Activated T-helper 9 cell treated with anti-CD3 and anti-CD28 coated beads, Interleukin-2, amount 50 U/mL, for 16 hours (primary cell): ENCODE data around the gene ZBTB44.
"Not testable (repeated sequence)": the region's sequence is repeated elsewhere in the genome, so short reads cannot be mapped to it uniquely, and the experiment has no call there.

ENCODE experiments used
- DNase-seq: peaks from one replicate; pipeline ENCODE4 v3.0.0-alpha.2; 2020; ENCODE audit warnings: low read depth

ZBTB44 gene

DNA sequence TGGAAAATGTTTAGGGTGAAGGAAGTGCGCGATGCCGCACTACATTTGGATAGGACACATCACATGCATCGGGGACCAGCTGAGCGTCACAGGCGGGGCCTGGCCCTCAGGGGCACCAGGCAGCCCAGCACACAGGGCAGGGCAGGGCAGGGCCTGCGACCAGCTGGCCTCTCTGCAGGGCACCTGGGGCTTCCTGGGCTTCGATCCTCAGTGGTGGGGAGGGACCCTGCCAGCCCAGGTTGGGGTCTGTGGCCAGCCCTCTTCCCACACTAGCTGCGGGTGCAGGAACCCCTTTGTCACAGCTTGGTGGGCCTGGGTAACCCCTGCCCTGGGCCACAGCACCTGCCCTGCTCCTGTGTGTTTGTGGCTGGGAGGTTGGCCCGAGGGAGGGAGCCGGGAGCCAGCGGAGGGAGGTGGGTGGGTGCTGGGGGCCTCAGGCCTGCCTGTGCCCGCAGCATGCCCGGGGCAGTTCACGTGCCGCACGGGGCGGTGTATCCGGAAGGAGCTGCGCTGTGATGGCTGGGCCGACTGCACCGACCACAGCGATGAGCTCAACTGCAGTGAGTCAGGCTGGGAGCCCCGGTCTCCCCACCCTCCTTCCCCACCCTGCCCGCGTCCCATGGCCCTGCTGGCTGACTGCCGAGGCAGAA, 117.2 kb downstream of the ZBTB44 start:
- no peak for DNase-seq

DNA sequence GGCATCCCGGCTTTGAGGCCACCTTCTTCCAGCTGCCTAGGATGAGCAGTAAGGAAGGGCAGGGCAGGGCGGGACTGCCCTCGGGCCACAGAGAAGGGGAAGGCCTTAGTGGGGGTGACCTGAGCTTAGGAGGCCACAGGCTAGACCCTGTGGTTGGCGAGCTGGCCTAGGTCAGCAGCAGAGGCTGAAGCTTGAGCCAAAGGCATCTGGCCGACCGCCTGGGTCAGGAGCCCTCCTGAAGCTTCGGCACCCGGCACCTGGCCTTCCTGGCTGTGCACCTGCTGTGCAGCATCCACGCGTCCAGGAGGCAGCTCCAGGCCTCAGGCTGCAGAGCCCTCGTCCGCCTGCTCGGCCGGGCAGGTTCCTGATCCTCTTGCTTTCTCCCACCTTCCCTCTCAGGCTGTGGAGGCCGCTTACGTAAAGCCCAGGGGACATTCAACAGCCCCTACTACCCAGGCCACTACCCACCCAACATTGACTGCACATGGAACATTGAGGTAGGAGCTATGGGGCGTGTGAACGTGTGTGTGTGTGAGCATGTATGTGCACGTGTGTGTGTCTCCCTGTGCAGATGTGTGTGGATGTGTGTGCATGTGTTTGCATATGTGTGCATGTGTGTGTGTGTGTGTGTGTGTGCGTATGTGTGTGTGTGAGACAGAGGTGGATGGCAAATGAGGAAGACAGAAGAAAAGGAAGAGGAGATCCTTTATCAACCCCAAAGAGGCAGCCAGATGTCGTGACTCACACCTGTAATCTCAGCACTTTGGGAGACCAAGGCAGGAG, 120.3 kb downstream of the ZBTB44 start:
- no peak for DNase-seq

DNA sequence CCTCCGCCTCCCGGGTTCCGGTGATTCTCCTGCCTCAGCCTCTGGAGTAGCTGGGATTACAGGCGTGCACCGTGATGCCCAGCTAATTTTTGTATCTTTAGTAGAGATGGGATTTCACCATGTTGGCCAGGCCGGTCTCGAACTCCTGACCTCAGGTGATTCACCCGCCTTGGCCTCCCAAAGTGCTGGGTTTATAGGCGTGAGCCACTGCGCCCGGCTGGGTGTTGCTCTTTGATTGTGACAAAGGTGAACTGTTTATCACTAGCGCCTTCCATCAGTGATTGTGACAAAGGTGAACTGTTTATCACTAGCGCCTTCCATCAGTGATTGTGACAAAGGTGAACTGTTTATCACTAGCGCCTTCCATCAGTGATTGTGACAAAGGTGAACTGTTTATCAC, 121.2 kb downstream of the ZBTB44 start:
- DNase-seq = not testable (repeated sequence)

GRCh38 chr11:130192845-130193267, 121.9 kb downstream of the ZBTB44 start:
- DNase-seq = no peak

DNA sequence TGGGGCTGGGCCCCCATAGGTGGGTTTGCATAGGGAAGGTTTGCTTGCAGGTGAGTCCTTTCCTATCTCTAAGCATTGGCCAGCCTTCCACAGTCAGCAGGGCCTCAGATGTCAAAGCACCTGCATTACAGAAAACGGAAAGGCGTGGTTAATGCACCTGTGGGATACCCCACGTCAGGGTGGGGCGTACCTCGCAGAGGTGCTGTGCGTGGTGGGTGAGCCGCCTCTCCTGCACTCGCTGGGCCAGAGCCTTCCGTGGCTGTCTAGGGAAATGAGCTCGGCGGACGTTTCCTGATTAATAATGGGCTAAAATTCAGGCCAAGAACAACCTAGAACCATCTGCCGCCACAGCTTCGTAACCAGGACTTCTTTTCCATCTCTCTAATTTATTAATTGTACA, 122.8 kb downstream of the ZBTB44 start:
- no peak for DNase-seq

GRCh38 chr11:130190371-130190881, 124.3 kb downstream of the ZBTB44 start:
- no peak for DNase-seq

GRCh38 chr11:130189492-130190210, 125.1 kb downstream of the ZBTB44 start:
- DNase-seq = no peak

- no peak for DNase-seq
Measured at GRCh38 chr11:130188585-130189347, 126.0 kb downstream of the ZBTB44 start.

- no peak for DNase-seq
Measured at GRCh38 chr11:130188047-130188446, 126.7 kb downstream of the ZBTB44 start.

DNA sequence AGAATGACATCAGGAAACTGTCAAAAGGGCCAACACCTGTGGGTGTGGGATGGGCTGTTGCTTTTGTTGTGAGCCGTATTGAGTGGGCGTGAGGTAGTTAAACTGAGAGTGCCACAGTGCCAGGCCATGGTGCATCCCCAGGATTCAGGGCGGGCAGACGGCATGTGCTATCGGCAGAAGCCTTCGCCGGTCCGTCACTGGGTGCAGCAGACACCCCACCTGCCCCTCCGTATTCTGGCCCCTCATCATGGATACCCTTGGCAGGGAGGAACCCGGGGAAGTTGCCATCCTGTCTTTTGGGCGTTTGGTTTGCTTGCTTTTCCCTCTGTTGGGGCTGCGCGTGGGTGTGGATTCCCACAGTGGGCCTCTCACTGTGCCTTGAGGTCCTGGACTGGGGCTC, 127.6 kb downstream of the ZBTB44 start:
- DNase-seq = no peak

- DNase-seq = no peak
Measured at GRCh38 chr11:130183878-130184610, 130.7 kb downstream of the ZBTB44 start.

GRCh38 chr11:130181295-130182272, 133.1 kb downstream of the ZBTB44 start:
- DNase-seq = no peak

GRCh38 chr11:130180896-130181294, 133.8 kb downstream of the ZBTB44 start:
- DNase-seq = no peak

DNA sequence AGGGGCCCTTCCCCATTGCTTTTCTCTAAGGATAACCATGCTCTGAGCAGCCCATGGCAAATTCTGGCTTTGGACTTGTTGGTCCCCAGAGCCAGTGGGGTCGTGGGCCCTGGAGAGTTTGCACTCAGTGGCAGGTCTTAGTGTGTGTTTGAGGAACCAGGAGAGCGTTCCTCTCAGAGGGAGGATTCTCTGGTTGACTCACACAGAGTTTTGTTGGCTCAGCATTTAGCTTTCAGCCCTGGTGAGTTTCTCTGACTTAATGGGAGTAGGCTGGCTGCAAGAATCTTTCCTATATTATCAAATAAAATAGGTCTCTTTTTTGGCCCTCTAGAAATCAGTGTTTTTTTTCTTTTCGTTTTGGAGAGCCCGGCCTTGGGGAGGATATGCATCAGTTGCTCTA, 134.2 kb downstream of the ZBTB44 start:
- no peak for DNase-seq

DNA sequence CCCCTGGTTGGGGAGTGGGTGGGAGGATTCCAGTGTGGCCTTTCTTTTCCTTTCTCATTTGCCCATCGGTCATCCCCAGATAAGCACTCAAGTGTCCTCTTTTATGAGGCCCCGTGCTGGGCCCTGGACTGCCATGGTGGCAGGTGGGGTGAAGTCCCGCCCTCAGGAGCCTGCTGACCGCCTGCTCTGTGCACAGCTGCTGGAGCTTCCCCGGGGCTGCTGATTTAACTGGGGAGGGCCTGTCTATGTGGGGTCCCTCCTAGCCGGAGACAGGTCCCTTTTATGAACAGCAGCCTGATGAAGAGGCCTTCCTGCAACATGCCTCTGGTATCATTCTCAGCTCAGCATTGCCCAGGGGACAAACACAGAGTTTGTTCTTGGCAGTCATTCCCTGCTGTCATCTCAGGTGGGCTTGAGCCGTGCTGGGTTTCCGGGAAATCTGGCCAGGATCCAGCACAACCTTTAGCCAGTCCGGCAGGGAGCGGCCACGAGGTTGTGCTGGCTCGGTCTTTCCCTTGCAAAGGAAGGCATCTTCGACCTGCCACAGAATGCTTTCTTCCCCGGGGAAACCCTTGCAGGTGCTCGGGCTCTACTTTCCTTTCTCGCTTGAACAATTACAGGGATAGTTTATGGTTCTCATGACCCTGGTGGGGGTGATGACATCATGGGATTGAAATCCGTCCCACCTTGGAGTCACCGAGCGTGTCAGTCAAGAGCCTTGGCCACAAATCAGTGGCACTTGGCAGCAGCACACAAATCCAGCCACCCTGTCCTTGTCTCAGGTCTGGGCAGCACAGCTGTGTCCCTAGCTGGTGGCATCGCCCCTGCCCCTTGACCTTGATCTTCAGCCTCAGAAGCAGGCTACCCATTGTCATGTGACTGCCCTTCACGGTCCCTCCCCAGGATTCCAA, 135.1 kb downstream of the ZBTB44 start:
- no peak for DNase-seq

DNA sequence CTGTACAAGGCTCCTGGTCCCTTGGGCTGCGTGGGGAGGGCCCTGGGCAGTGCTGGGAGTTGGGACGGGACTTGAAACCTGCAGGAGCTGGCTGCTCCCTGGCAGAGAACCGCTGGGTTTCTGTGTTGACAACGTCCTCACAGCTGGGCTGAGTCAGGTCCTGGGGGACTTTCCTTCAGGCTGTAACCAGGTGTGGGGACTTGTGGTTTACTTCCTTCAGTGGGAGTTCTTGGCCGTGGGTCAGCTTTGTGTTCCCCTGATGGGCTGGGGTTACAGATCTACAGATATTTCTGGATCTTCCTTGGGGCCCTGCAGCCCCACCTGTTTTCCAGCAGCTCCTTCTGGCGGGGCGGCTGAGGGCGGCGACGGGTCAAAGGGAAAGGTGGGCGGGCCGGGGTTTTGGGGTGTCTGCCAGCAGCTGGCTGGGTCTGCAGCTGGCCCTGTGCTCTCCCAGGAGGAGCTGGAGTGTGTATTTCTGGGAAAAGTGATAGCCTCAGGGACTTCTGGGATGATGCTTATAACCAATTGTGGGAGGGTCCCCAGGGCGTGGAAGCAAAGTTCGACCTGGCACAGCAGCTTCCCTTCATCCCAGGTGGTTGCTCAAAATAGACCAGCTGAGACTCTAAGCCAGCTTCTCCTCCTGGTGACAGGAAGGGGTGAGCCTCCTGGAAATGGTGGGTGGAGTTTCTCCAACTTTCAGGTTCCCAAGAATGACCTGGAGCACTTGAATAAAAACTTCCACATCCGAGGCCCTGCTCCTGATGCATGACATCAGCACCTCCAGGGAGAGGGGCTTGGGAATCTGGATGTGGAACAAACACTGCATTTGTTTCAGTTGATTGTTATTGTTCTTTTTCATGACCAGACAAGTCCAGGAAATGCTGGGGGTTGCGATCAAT, 136.0 kb downstream of the ZBTB44 start:
- no peak for DNase-seq

GRCh38 chr11:130177782-130178181, 136.9 kb downstream of the ZBTB44 start:
- no peak for DNase-seq
